Superior temporal gyrus (tissue), 1 donor: ENCODE results near the gene FNDC3A.
A peak's percentile ranks its signal among the peaks of the same experiment; 100 is the strongest.

Source experiments
- DNase-seq: peaks from one replicate; pipeline ENCODE4 v3.0.0-alpha.2; 2016; ENCODE audit errors: extremely low spot score

FNDC3A gene

DNA sequence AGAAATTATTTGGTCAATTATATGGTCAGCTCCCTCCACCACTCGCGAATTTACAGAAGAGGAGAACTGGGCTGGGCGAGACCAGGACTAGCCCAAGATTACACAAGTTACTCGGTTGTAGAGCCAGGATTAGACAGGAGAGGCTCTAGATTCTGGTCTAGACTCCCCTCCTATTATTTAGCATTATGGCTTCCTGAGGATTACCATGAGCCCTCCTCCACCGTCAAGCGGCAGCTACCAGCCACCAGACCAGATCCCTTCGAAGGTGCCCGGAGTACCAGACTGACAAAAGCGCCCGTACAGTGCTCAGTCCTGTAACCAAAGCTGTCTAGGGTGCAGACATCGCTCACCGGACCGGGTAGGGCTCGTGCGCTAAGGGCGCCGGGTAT, 243.9 kb downstream of the FNDC3A start:
- no peak for DNase-seq

DNA sequence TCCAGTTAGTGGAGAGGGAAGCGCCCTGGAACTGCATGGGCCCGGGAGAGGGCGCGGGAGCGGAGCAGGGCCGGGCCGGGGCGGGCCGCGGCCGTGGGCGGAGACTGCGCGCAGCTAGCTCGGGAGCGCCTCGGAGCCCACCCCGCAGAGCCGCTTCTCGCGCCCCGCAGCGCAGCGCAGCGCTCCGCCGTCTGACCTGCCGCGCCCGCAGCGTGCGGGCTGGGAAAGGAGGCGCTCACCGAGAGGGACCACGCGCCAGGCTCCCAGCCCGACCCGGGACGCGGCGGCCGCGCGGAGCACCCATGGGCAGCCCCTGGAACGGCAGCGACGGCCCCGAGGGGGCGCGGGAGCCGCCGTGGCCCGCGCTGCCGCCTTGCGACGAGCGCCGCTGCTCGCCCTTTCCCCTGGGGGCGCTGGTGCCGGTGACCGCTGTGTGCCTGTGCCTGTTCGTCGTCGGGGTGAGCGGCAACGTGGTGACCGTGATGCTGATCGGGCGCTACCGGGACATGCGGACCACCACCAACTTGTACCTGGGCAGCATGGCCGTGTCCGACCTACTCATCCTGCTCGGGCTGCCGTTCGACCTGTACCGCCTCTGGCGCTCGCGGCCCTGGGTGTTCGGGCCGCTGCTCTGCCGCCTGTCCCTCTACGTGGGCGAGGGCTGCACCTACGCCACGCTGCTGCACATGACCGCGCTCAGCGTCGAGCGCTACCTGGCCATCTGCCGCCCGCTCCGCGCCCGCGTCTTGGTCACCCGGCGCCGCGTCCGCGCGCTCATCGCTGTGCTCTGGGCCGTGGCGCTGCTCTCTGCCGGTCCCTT, 244.5 kb downstream of the FNDC3A start, which contains the start of gene MLNR:
MLNR (plus strand) TSS at position 303 of the 820 bp plus-strand sequence; CDS start at position 303, 0 bp downstream.
- no peak for DNase-seq

DNA sequence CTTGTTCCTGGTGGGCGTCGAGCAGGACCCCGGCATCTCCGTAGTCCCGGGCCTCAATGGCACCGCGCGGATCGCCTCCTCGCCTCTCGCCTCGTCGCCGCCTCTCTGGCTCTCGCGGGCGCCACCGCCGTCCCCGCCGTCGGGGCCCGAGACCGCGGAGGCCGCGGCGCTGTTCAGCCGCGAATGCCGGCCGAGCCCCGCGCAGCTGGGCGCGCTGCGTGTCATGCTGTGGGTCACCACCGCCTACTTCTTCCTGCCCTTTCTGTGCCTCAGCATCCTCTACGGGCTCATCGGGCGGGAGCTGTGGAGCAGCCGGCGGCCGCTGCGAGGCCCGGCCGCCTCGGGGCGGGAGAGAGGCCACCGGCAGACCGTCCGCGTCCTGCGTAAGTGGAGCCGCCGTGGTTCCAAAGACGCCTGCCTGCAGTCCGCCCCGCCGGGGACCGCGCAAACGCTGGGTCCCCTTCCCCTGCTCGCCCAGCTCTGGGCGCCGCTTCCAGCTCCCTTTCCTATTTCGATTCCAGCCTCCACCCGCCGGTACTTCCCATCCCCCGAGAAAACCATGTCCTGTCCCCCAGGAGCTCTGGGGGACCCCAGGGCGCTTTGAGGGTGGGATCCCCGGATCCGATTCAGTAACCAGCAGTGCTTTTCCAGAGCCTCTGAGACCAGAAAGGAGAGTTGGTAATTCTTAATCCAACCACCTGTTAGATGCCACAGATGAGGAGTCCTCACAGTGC, 245.3 kb downstream of the FNDC3A start:
- no peak for DNase-seq

DNA sequence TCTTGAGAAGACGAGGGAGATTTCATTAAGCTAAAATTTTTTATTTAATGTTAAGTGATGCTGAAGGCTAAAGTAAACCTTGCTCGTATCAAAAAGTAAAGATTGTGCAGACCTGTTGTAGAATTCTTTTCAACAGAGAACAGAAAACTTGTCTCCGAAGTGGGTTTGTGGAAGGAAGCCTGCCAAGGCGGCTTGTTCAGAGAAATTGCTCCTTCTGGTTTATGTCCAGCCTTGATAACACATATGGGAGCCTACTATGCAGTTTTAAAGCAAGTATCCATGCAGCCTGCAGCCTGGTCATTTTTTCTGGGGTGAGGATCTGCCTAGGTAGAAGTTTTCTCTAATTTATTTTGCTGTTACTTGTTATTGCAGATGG, 245.9 kb downstream of the FNDC3A start:
- DNase-seq, result no peak

DNA sequence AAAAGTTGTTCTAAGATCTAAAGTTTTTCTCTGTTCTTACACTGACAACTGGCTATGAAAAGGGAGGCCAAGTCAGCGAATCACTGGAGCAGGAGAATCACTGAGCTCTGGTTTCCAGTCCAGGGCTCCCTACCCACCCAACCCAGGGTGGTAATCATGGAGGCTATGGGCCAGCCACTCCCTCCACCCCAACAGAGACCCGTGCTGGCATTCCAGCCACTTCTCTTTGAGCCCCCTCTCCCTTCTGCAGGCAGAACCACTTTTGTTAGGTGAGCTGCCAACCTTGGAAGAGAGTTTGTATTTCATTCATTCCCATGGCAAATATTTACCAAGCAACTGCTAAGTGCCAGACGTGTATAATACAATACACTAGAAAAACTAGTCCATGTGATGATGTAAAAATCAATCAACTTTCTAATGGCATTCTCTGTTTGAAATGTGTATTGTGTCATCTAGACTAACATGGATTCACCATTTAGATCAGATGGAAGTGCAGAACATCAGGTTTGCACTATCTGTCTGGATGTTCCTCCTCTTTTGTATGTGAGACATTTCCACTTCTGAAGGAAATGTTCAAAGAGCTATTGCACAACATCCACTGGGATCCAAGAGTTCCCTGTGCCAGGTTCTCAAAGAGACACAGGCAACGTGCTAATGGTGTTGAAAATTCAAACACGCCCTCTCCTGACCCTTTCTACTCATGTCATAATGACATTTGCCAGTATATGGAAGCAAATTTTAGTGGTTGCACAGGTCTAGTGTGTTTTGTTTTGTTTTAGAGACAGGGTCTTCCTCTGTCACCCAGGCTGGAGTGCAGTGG, 249.7 kb downstream of the FNDC3A start:
- DNase-seq, result no peak

DNA sequence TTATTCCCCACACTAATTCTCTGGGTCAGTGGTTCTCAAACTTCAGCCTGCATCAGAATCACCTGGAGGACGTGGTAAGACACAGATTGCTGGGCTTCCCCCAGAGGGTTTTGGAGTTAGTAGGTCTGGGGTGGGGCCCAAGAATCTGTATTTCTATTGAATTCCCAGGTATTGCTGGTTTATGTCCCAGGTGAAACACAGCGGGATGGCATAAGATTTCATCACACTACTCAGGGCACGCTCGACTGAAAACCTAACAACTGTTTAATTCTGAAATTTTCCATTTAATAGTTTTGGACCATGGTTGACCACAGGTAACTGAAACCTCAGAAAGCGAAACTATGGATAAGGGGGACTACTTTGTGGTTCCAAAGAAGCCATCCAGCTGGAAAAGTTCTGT, 250.9 kb downstream of the FNDC3A start:
- DNase-seq, result no peak

- no peak for DNase-seq
Measured at GRCh38 chr13:49234741-49235140, 259.0 kb downstream of the FNDC3A start.

- DNase-seq, result no peak
Measured at GRCh38 chr13:49235856-49236431, 260.2 kb downstream of the FNDC3A start.

DNA sequence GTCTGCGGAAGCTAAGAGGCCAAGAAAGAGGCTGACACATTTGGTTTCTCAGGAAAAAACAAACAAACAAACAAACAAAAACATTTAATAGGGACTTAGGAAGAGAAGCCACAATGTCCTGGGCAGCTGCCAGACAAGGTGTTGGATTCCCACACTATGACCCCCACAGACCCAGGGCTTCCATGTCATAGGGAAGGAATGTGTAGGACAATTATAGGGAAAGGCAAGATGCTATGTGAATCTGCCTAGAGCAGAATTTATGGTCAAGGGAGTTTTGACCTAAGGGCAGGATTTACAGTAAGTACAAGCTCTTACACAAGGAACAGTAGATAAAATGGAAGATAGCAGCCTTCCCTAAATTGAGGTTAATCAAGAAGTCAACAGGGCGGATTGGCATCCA, 262.9 kb downstream of the FNDC3A start:
- no peak for DNase-seq

GRCh38 chr13:49240017-49240416, 264.3 kb downstream of the FNDC3A start:
- no peak for DNase-seq

GRCh38 chr13:49241296-49241695, 265.6 kb downstream of the FNDC3A start:
- no peak for DNase-seq

DNA sequence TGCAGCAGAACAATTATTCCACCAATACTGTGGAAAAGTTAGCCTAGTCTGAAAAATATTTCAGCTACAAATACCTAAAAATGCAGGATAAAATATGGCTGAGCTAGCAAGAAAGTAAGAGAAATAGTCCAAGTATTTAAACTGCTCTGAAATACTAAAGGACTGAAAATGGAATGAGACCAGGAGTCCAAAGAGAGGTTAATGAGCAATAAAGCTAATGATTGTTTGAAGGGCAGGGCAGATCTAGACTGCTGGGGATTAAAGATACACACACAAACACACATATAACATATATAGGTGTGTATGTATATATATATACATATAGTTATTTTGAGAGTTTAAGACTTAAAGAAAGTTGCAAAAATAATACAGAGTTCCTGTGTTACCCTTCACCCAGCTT, 269.4 kb downstream of the FNDC3A start:
- DNase-seq, result no peak

DNA sequence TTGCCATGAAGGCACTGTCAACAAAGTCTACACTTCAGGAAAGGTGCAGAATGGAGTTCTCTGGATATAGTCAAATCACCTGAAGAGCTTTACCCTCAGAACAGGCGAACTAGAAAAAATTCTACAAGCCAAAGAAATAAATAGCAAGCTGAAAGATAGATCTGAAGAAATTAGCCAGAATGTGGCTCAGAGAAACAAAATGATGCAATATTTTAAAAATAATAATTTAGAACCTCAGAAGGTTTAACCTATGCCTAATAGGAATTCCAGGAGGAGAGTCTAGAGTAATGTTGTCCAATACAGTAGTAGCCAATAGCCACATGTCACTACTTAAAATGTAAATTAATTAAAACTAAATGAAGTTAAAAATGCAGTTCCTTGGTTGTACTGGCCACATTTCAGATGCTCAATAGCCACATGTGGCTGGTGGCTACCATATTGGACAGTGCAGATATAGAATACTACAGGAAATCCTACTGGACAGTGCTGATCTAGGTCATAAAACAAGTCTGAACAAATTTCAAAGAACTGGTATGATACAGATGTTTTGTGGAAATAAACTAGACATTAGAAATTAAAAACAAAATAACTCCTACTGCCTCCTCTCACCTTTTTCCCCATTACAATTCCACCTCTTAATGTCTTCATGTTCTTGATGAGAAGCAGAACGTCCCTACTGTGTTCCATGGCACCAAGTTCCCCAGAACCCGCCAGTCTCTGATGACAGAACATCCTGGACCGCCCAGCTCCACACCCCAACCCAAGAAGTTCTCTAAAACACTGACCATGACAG, 271.3 kb downstream of the FNDC3A start:
- DNase-seq, result peak; percentile 16

- DNase-seq, result peak; percentile 98
Measured at GRCh38 chr13:49247643-49248621, 272.2 kb downstream of the FNDC3A start, which contains the start of gene CDADC1. Gene CDADC1 (plus strand): TSS chr13:49247925. CDS start chr13:49248038, 113 bp downstream.

DNA sequence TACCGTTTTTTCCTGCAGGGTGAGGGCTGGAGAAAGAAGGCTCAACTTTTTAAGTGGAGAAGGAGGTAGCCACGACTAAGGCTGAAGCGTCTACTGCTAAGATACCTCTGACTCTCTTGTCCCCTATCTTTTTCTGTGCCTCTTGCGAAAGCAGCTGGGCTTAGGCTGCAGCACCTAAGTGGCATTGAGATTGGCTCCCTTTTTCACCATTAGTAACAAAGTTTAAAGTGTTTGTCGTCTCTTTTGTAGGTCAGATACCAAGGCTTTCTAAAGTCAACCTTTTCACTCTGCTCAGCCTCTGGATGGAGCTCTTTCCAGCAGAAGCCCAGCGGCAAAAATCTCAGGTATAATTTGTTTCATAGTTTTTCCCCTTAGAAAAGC, 272.9 kb downstream of the FNDC3A start:
- DNase-seq, result no peak

DNA sequence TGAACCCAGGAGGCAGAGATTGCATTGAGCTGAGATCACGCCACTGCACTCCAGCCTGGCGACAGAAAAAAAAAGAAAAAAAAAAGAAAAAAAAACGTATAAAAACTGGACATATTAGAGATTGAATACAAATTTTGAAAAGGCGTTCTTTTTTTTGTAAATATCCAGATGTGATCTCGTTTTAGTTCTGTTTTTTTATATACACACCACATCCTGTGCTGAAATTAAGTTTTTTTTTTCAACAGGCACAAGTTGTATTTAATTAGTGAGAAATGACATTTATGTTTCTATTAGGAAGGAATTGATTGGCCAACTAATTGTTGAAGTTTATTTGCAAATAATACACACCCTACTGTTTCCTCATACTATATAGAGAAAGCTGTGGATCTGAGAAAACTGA, 275.6 kb downstream of the FNDC3A start:
- no peak for DNase-seq

DNA sequence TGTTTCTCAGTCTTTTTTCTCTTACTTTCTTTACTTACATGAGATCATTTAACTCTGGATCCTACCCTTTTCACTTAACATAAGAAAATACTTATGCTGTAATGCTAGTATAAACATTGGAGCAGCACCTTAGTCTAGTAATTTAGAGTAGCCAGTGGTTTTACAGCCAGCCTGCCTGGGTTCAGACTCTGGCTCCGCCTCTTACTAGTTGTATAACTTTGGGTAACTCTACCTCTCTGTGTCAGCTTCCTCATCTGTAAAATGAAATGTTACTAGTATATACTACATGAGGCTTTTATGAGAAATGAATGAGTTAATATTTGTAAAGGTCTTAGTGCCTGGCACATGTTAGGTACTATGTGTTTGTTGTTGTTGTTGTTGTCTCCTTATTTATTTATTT, 277.6 kb downstream of the FNDC3A start:
- no peak for DNase-seq

- no peak for DNase-seq
Measured at GRCh38 chr13:49254007-49254406, 278.3 kb downstream of the FNDC3A start.

GRCh38 chr13:49256841-49257240, 281.1 kb downstream of the FNDC3A start:
- DNase-seq, result no peak
